ENCODE results near the gene GDI2. TPM values are rescaled to one million over a fixed set of nuclear protein-coding genes. Genes with fewer than 3 reads are reported as not detected.

GDI2 gene
- total and polyA plus RNA-seq, 9 of the 15 experiments (the other 6 are each of a cell fraction or from before 2014, with no cell fraction given) = 262 to 424 (median 287) TPM

DNA sequence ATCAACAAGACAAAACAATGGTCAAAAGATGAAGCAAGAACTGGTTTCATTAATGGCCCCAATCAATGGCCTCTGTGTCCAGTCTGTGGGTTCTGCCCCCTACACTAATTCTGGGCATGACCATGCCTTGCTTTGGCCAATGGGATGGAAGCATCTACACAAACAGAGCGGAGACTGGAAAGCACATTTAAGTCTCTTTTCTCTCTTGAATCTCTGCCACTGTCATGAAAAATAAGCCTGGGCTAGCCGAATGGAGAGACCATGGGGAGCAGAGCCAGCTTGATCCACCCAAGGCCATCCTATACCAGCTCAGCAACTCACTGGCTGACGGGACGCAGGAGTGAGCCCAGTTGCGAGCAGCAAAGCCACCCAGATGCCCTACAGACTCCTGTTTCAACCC is 45.6 kb upstream of the GDI2 start:
- no TSS peak for BruUV-seq (replicated peaks)
- in situ Hi-C loops (cut with MboI) (no loop called here), intact Hi-C loops (cut with micrococcal nuclease) (no loop called here)
- Histone ChIP-seq H3K9me3 (replicated peaks; ENCODE audit: control insufficient read depth, insufficient read depth, low read depth, low read length) (no peaks in the 10 kb centered on the region), H3K9ac (ENCODE audit: insufficient read depth in 1 of 2, low read depth in 2 of 2, low read length in 2 of 2) (no peak overlapping the region), H3K79me2 (ENCODE audit: control insufficient read depth, insufficient read depth, low read length) (no peaks in the 10 kb centered on the region), H3K4me1 (replicated peaks in 1 of 2; ENCODE audit: control insufficient read depth in 2 of 2, insufficient read depth in 2 of 2, low read length in 2 of 2) (no peaks in the 10 kb centered on the region; a peak in 1 of 5 replicates), H3K27ac (ENCODE audit: extremely low read depth, low read depth, low read length) (no peak overlapping the region), H3K4me2 (ENCODE audit: insufficient read depth, low read length) (no peak overlapping the region), H3K36me3 (ENCODE audit: control insufficient read depth, insufficient read depth, low read length) (no peaks in the 10 kb centered on the region), H3K27me3 (ENCODE audit: control insufficient read depth in 2 of 2, insufficient read depth in 2 of 2, low read length in 2 of 2) (no peaks in the 10 kb centered on the region), H2AFZ (ENCODE audit: low read depth, low read length) (no peak overlapping the region), H3K4me3 (no peak overlapping the region), H3K9me1 (ENCODE audit: control insufficient read depth, insufficient read depth, low read length) (no peaks in the 10 kb centered on the region), H4K20me1 (replicated peaks; ENCODE audit: control insufficient read depth, insufficient read depth, low read length) (no peaks in the 10 kb centered on the region)
- ChIA-PET CTCF (ENCODE audit: low intra/inter-chr PET ratio) (no interaction called here), POLR2A (no interaction called here)
- no peak for ATAC-seq
- no peak for FAIRE-seq
- no peak for DNase-seq (ENCODE audit: extremely low read depth in 1 of 4, low spot score in 3 of 4)
- 67% methylated on average over 5 of the region's 5 CpGs for WGBS (ENCODE audit: insufficient coverage, low coverage, missing lambda C conversion rate)
- no peak for TF ChIP-seq ATF7 (IDR thresholded peaks at IDR 0.05)
- no peak for TF ChIP-seq GABPA (tag; conservative IDR thresholded peaks at IDR 0.05; ENCODE audit: low read depth)
- TF ChIP-seq, protein P1, sequence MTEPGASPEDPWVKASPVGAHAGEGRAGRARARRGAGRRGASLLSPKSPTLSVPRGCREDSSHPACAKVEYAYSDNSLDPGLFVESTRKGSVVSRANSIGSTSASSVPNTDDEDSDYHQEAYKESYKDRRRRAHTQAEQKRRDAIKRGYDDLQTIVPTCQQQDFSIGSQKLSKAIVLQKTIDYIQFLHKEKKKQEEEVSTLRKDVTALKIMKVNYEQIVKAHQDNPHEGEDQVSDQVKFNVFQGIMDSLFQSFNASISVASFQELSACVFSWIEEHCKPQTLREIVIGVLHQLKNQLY (CRISPR knock-in tag; conservative IDR thresholded peaks at IDR 0.05) = no peak
- no peak for TF ChIP-seq ETV6 (IDR thresholded peaks at IDR 0.05; ENCODE audit: borderline replicate concordance in 1 of 2, low read depth in 2 of 2, low read length in 1 of 2)
- TF ChIP-seq ETV6 (CRISPR knock-in tag; IDR thresholded peaks at IDR 0.05; ENCODE audit: borderline replicate concordance) = no peak
- TF ChIP-seq, protein P2, sequence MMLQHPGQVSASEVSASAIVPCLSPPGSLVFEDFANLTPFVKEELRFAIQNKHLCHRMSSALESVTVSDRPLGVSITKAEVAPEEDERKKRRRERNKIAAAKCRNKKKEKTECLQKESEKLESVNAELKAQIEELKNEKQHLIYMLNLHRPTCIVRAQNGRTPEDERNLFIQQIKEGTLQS (IDR thresholded peaks at IDR 0.05) = no peak
- TF ChIP-seq, protein P2 (CRISPR knock-in tag; conservative IDR thresholded peaks at IDR 0.05) = no peak
- TF ChIP-seq, protein P3, sequence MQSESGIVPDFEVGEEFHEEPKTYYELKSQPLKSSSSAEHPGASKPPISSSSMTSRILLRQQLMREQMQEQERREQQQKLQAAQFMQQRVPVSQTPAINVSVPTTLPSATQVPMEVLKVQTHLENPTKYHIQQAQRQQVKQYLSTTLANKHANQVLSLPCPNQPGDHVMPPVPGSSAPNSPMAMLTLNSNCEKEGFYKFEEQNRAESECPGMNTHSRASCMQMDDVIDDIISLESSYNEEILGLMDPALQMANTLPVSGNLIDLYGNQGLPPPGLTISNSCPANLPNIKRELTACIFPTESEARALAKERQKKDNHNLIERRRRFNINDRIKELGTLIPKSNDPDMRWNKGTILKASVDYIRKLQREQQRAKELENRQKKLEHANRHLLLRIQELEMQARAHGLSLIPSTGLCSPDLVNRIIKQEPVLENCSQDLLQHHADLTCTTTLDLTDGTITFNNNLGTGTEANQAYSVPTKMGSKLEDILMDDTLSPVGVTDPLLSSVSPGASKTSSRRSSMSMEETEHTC (IDR thresholded peaks at IDR 0.05) = no peak
- no peak for TF ChIP-seq RBFOX2 (IDR thresholded peaks at IDR 0.05; ENCODE audit: low read depth, low read length)
- TF ChIP-seq ZNF444 (CRISPR knock-in tag; IDR thresholded peaks at IDR 0.05) = no peak
- TF ChIP-seq LEF1 (IDR thresholded peaks at IDR 0.05) = no peak
- no peak for TF ChIP-seq RBM17 (IDR thresholded peaks at IDR 0.05; ENCODE audit: borderline replicate concordance, low read depth, low read length)
- TF ChIP-seq, protein P4, sequence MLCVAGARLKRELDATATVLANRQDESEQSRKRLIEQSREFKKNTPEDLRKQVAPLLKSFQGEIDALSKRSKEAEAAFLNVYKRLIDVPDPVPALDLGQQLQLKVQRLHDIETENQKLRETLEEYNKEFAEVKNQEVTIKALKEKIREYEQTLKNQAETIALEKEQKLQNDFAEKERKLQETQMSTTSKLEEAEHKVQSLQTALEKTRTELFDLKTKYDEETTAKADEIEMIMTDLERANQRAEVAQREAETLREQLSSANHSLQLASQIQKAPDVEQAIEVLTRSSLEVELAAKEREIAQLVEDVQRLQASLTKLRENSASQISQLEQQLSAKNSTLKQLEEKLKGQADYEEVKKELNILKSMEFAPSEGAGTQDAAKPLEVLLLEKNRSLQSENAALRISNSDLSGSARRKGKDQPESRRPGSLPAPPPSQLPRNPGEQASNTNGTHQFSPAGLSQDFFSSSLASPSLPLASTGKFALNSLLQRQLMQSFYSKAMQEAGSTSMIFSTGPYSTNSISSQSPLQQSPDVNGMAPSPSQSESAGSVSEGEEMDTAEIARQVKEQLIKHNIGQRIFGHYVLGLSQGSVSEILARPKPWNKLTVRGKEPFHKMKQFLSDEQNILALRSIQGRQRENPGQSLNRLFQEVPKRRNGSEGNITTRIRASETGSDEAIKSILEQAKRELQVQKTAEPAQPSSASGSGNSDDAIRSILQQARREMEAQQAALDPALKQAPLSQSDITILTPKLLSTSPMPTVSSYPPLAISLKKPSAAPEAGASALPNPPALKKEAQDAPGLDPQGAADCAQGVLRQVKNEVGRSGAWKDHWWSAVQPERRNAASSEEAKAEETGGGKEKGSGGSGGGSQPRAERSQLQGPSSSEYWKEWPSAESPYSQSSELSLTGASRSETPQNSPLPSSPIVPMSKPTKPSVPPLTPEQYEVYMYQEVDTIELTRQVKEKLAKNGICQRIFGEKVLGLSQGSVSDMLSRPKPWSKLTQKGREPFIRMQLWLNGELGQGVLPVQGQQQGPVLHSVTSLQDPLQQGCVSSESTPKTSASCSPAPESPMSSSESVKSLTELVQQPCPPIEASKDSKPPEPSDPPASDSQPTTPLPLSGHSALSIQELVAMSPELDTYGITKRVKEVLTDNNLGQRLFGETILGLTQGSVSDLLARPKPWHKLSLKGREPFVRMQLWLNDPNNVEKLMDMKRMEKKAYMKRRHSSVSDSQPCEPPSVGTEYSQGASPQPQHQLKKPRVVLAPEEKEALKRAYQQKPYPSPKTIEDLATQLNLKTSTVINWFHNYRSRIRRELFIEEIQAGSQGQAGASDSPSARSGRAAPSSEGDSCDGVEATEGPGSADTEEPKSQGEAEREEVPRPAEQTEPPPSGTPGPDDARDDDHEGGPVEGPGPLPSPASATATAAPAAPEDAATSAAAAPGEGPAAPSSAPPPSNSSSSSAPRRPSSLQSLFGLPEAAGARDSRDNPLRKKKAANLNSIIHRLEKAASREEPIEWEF (CRISPR knock-in tag; IDR thresholded peaks at IDR 0.05) = no peak
- TF ChIP-seq DMBX1 (CRISPR knock-in tag; IDR thresholded peaks at IDR 0.05; ENCODE audit: borderline replicate concordance) = no peak
- no peak for TF ChIP-seq SAFB2 (IDR thresholded peaks at IDR 0.05; ENCODE audit: borderline replicate concordance, low read depth, low read length, severe bottlenecking)
- TF ChIP-seq TCF3 (CRISPR knock-in tag; IDR thresholded peaks at IDR 0.05) = no peak

Data from K562 (cell line).